Renal pelvis (tissue), 4 donors: ENCODE results near the gene CEP170. TPM values are rescaled to one million over a fixed set of nuclear protein-coding genes. Genes with fewer than 3 reads are reported as not detected.
A peak's percentile ranks its signal among the peaks of the same experiment; 100 is the strongest.
"Not testable (repeated sequence)": the region's sequence is repeated elsewhere in the genome, so short reads cannot be mapped to it uniquely, and the experiment has no call there.

Experiments used
- DNase-seq: peaks from one replicate; pipeline ENCODE4 v3.0.0-alpha.2; 2013
- polyA plus RNA-seq, 3 donors: library from polyadenylated mRNA; unstranded; fragments of 120-200 nt; gene quantifications; one replicate each; pipeline ENCODE4 v1.2.1, GENCODE V29; 2013; ENCODE audit not compliant: insufficient read length in 3 of 3

CEP170 gene
- polyA plus RNA-seq, 3 donors, result 53.9 to 57.8 (median 54.4) TPM

DNA sequence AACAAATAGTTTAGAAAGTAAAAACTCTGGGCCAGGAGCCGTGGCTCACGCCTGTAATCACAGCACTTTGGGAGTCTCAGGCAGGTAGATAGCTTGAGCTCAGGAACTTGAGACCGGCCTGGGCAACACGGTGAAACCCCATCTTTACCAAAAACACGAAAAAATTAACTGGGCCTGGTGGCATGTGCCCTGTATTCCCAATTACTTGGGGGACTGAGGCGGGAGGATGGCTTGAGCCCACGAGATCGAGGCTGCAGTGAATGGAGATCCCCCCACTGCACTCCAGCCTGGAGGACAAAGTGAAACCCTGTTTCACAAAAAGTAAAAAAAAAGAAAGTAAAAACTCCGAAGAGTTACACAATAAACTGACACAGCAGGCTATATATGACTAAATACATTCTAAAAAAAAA is 10.6 kb downstream of the CEP170 start:
- no peak for DNase-seq

GRCh38 chr1:243236604-243237252 is 18.4 kb downstream of the CEP170 start:
- DNase-seq, result no peak

- DNase-seq, result peak; percentile 39
These were observed 20.0 kb downstream of the CEP170 start for GRCh38 chr1:243234978-243235647.

- DNase-seq, result no peak
These were observed 21.2 kb downstream of the CEP170 start for GRCh38 chr1:243233908-243234307.

GRCh38 chr1:243230914-243231313 is 24.2 kb downstream of the CEP170 start:
- DNase-seq, result no peak

DNA sequence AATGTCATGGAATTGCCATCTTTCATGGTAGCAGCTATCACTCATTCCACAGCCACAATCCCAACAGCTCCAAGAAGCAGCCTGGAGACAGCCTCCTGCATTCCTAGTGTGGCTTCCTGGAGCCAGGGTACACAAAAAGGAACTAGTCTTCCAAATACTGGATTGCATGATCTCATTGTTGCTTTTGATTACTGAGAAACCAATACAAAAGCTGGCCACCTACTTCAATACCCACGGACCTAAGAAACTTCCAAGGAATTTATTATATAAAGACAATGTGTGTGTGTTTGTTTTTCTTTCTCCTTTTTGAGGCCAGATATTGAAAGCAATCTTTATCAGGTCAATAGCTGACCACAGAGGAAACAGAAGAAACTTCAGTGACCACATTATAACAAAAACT is 25.6 kb downstream of the CEP170 start:
- no peak for DNase-seq

- no peak for DNase-seq
These were observed 27.5 kb downstream of the CEP170 start for GRCh38 chr1:243227622-243228021.

DNA sequence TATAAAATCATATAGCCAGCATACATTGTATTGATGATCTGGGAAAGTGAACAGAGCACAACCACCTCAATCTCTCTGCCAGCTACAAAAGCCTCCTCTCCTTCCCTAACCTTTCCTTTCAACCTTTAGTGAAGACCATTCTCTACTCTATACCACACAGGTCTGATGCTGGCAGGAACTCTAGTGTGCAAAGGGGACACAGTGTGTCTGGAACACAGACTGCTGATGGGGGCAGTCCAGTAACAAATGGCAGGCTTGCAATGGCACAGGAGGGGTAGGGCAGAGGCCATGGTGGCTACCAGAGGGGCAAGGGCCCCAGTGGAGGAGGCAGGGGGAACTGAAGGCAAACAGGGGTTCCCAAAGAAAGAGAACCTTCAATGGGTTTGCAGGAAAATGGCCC is 37.0 kb downstream of the CEP170 start:
- no peak for DNase-seq

DNA sequence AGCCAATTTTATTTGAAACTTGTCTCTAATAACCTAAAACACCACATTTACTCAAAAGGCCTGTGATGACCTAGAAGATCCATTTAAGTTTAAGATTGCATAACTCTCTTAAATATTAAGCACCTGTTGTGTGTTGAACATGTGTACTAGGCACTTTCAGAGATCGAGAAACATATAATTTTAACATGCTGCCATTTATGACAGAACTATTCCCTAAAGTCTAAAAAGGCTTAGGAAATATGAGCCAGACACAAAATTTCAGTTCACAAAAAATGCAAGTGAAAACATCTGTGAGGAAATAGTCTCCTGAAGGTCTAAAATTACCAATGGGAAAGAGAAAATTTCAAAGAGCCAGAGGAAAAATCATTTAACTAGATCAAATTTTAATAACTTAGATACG is 37.7 kb downstream of the CEP170 start:
- DNase-seq, result no peak

DNA sequence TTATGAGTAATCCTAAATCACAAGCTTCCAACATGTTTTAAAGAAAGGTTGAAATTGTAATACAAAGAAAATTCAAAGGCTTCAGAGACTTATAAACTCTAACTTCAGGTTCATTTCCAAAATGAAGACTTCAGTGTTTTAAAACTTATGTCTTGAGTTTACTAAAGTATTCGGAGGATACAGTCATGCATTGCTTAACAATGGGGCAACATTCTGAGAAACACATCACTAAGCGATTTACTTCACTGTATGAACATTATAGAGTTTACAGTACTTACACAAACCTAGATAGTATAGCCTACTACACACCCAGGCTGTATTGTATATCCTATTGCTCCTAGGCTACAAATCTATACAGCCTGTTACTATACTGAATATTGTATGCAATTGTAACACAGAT is 38.3 kb downstream of the CEP170 start:
- DNase-seq, result no peak

DNA sequence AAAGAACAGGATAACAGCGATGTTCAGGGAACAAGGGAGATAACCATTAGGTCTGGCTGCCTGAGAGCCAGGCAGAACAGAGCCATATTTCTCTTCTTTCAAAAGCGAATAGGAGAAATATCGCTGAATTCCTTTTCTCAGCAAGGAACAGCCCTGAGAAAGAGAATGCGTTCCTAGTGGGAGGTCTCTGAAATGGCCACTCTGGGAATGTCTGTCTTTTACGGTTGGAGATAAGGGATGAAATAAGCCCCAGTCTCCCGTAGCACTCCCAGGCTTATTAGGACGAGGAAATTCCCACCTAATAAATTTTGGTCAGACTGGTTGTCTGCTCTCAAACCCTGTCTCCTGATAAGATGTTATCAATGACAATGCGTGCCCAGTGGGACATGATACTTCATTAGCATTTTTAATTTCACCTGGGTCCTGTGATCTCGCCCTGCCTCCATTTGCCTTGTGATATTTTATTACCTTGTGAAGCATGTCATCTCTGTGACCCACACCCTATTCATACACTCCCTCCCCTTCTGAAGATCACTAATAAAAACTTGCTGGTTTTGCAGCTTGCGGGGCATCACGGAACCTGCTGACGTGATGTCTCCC is 39.7 kb downstream of the CEP170 start:
- not testable (repeated sequence) for DNase-seq

- no peak for DNase-seq
These were observed 41.9 kb downstream of the CEP170 start for GRCh38 chr1:243213045-243213787.

DNA sequence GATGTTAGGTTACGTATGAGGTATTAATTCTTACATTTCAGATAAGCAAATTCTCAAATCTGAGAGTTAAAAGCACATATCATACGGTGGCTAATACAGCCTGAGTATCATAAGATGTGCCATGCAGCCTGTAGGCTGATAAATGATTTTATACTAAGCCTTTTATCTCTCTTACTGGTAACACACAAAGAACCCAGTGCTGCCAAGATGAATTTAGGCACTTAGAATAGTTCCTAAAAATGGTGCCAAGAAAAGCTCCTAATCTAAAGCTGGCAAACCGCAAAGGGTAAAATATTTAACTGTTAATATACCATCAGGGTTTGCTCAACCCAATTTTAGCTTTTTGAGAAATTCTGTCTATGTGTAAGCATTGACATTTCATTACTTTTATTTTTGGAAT is 43.1 kb downstream of the CEP170 start:
- not testable (repeated sequence) for DNase-seq

- not testable (repeated sequence) for DNase-seq
These were observed 50.0 kb downstream of the CEP170 start for GRCh38 chr1:243205026-243205501.

- not testable (repeated sequence) for DNase-seq
These were observed 50.7 kb downstream of the CEP170 start for GRCh38 chr1:243204336-243204735.

DNA sequence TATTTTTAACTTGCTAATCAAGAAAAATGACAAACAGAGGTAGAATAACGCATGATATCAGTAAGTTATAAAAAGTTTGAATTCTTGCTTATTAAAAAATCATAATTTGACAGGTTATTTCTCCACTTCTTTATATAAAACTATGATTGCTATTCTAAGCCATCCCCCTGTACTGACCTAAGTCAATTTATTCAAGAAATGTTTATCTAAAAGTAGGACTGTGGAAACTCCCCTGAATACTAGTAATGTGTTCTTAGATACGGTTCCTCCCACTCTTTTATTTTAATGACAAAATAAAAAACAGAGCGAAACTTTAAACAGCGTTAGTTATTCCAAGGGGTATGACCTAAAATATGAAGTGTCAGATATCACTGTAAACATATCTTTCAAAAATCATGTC is 51.9 kb downstream of the CEP170 start:
- not testable (repeated sequence) for DNase-seq

DNA sequence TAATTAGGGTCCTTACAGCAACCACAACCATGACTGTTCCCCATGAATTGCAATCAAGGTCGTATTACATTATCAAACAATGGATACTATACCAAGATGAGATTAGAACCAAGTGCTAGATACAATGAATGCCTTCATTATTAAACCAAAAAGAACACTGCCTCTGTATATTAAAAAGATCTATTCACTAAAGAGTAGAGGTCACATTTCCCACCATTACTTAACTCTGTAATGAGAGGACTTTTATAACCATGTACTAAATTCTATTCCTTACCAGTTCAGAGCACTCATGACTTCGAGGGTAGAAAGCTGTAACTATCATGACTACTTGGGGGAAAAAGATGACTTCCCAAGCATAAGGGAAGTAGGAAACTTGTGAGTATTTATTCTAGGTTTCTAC is 53.8 kb downstream of the CEP170 start:
- DNase-seq, result not testable (repeated sequence)

GRCh38 chr1:243197524-243197923 is 57.6 kb downstream of the CEP170 start:
- DNase-seq, result not testable (repeated sequence)

DNA sequence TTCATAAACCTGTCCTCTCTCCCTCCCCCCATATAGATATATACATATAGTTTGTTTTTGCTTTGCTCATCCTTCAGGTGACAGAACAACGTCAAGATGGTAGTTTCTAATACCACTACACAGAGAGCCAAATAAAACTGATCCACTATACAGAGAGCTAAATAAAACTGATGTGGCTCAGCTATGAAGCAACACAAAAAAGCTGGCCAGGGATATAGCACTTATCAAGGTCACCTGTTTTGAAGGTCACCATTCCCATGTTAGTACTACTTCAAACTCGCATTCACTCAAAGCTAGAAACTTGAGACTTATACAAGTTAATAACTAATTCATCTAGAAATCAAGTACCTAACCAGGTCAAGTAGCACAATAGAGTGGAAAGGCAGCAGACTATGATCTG is 61.8 kb downstream of the CEP170 start:
- DNase-seq, result not testable (repeated sequence)

GRCh38 chr1:243186201-243186995 is 68.7 kb downstream of the CEP170 start:
- DNase-seq, result not testable (repeated sequence)

DNA sequence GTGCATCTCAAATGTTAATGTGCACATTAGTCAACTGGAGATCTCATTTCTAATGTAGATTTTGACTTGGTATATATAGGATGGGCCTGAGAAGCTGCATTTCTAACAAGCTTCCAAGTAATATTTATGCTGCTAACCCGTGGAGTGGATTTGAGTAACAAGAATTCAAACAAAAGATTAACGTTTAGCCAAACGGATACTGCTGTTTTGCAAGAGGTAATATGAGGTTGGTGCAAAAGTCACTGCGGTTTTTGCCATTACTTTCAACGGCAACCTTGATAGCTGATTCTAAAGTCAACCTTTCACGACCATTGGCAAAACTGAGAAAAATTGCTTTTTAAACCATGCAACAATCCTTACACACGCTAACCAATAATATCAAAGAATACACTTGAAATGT is 70.3 kb downstream of the CEP170 start:
- not testable (repeated sequence) for DNase-seq
